ENCODE results near the gene NCR3LG1. TPM values are rescaled to one million over a fixed set of nuclear protein-coding genes. Genes with fewer than 3 reads are reported as not detected.
"Not testable (repeated sequence)": the region's sequence is repeated elsewhere in the genome, so short reads cannot be mapped to it uniquely, and the experiment has no call there.

Gene NCR3LG1
- total RNA-seq, 1 experiment from 2014 or later = 4.6 TPM

DNA sequence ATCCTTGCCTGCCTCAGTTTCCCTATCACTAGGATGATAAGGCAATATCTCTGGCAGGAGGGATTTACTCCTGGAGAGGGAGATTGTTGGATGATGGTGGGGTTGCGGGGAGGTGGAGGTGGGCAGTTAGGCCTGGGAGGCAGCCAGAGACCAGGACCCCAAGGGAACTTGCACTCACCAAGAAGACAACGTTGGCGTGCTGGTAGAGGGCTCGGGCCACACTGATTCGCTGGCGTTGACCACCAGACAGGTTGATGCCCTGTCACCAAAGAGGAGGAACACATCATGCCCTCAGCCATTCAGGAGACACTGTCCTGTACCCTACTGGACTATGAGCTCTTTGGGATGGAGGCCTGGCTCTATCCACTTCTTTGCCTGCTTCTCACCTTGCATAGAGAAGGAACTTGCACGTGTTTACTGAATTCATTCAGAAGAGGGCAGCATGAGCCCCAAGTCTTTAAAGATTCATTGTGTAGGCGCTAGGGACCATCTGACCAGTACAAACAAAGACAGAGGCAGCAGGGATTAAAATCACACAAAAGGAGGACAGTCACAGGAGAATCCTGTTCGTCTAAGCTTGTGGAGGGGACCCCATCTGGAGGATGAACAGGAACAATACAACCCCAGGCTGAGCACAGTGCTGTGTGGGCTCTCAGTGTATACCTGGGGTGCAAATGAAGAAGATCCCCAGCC, 61.0 kb downstream of the NCR3LG1 start:
- no peak for DNase-seq (ENCODE audit: low spot score)

DNA sequence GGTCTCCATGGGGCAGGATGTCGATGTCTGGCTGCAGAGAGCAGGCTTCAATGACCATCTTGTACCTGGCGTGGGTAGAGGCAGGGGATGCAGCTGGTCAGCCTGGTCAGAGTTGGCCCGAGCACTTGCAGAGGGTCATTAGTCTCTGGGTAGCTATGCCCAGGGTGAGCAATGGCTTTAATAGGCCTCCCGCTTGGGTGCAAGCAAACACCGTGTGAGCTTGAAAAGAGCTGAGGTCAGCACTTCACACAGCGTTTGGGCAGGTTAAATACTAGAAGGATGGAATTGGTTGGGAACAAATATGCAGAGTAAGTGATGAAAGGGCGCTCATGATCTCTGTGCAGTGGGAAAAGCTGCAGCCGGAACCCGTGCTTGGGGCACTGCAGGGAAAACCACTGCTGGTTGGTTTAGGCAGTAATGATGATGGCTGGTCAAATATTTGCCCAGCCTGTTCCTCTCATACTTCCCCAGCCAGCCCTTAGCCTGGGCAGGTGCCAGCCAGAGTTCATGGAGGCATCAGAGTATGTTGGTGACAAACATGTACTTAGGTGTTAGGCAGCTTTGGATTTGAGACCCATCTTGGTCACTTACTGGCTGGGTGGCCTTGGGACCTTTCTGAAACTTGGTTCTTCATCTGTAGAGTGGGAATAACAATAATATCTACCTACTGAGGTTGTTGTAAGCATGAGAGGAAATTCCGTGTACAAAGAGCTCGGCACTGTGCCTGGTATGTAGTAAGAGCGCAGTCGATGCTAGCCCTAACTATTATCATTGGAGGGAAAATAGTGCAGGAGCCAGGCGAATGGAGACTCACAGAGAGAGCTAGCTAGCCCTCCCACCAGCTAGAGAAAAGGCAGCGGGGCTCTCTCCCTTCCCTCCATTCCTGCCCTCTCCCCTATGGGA, 62.1 kb downstream of the NCR3LG1 start:
- no peak for DNase-seq (ENCODE audit: low spot score)

DNA sequence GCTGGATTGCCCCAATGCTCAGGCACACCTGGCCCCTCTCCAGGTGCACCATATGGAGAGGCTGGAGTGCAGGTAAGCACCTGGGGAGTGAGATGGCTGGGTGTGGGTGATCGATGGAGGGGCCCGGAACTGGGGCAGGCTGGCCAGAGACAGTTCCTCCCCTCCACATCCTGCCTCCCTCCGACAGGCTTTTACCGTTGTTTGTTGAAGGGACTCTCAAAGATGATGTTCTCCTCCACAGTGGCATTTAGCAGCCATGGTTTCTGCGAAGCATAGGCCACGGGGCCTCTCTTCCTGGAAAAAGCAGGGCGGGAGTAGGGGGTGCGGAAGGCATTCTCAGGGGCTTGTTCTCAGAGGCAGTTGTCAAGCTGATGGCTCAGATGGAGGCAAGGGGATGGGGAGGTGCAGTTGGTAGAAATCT, 62.7 kb downstream of the NCR3LG1 start:
- DNase-seq (ENCODE audit: low spot score) = no peak

DNA sequence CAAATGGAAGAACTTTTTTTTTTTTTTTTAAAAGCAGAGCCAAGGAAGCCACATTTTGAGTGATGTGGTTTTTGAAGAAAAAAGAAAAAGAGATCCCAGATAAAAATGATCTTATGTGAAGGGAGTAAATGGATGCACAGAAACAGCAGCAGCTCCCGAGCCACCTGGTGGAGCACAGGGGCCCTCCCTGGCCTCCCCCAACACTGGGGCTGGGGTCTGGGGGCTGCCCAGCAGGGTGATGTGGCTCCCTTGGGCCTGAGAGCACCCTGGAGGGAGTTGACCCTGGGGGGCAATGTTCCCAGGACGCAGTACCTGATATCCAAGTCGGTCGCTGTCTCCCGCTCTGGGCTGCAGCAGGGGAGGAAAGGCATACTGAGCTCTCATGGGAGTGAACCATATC, 63.4 kb downstream of the NCR3LG1 start:
- no peak for DNase-seq (ENCODE audit: low spot score)

DNA sequence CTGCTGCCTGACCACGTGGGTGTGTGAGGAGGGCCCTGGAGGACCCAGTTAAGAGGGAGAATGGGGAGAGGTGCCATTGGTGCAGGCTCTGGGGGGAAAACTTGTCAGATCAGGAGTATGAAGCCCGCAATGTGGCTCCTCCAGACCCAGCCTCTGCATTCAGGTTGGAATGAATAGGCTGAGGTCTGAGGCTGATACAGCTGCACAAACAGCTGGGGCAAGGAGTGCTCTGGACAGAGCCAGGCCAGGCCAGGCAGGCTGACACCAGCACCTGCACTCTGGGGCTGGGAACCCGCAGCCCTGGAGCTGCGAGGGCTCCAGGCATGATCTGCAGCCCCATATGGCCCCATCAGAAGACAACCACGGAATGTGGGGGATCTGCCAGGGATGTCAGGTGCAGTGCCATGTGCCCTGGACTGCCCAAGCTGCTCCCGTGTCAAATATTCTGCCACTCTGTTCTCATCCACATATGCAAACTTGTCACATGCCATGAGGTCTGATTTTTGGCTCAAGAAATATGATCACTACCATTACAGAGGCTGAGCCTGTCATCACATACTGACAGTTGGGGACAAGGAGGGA, 64.0 kb downstream of the NCR3LG1 start:
- no peak for DNase-seq (ENCODE audit: low spot score)

DNA sequence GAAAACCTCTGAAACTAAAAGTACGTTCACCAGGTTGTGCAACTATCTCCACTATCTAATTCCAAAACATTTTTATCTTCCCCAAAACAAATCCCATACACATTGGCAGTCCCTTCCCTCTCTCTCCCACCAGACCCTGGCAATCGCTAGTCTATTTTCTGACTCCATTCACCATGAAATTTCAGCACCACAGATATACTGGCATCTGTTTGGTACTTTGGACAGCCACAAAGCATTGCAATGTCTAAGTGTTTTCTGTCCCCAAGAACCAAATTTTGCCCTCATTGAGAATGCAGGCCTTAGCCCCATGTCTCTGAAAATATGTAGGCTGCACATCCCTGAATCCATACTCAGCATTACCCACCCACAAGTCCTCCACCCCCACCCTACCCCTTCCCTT, 64.9 kb downstream of the NCR3LG1 start:
- no peak for DNase-seq (ENCODE audit: low spot score)

- no peak for DNase-seq (ENCODE audit: low spot score)
Observed at GRCh38 chr11:17418444-17419081, 67.0 kb downstream of the NCR3LG1 start.

DNA sequence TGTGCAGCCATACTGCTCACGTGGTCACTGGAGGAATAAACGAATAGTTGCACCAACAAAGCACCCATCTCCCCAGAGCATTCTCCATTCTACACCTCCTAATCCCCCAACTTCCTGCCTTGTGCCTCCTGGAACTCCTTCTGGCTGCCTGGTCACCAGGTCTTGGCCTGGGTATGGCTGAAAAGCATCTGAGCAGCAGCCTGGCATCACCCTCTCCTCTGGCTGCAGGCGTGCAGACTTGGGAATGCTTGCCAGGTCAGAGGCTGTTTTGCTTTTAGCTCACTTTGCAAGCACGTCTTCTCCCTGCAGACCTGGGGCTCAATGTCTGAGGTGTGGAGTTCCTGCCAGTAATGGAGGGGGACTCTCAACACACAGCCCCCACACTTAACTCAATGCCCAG, 70.2 kb downstream of the NCR3LG1 start:
- DNase-seq (ENCODE audit: low spot score) = no peak

DNA sequence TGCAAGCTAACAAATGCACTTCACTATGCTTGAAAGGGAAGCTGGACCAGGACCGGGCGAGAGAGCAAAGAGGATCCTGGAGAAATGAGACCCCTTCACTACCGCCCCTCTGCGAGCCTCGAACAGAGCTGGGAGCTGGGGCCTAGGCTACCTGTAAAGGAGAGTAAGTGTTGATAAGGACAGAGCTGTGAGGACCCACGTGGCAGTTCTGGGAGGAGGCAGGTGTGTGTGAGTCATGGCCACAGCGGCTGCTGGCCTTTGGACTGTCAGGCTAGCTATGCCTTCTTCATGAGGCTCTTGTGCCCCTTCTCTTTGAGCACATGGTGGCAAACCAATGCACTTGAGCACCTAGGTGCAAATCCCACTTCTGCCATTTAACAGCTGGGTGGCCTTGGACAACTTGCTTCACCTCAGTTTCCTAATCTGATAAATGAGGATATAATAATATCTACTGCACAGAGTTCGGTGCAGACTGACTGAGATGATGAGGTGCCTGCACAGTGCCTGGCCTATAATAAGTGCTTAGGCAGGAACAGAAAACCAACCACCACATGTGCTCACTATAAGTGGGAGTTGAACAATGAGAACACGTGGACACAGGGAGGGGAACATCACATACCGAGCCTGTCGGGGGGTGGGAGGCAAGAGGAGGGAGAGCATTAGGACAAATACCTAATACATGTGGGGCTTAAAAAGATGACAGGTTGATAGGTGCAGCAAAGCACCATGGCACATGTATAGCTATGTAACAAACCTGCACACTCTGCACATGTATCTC, 72.1 kb downstream of the NCR3LG1 start:
- no peak for DNase-seq (ENCODE audit: low spot score)

DNA sequence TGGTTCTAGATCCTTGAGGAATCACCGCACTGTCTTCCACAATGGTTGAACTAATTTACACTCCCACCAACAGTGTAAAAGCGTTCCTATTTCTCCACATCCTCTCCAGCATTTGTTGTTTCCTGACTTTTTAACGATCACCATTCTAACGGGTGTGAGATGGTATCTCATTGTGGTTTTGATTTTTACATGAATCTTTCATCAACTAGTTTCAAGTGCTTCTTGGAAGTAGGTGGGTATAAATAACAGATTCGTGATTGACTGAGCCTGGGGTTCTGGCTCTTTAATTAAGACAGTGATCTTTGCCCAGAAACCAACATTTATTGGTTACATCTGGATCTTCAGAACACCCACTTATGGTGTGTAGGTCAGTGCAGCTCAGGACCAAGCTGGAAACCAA, 74.6 kb downstream of the NCR3LG1 start:
- not testable (repeated sequence) for DNase-seq (ENCODE audit: low spot score)

Other genes starting within 250 kb of the NCR3LG1 start
- 25.6 and 41.2 TPM in 2 replicates for gene PIK3C2A, start 143.8 kb upstream of the NCR3LG1 start, total RNA-seq (2014; rRNA removed; shearing (Covaris generic))
- 66.8 and 83.7 TPM in 2 replicates for gene NUCB2, start 75.1 kb upstream of the NCR3LG1 start, total RNA-seq (2014; rRNA removed; shearing (Covaris generic))
- 0.12 TPM in 1 of 2 replicates, not detected in the other for gene KCNJ11, start 36.9 kb downstream of the NCR3LG1 start, total RNA-seq (2014; rRNA removed; shearing (Covaris generic))
- not detected in 2 replicates for gene ABCC8, start 125.0 kb downstream of the NCR3LG1 start, total RNA-seq (2014; rRNA removed; shearing (Covaris generic))
- gene USH1C, start 192.6 kb downstream of the NCR3LG1 start, total RNA-seq (2014; rRNA removed; shearing (Covaris generic)) = not detected in 2 replicates
- gene OTOG, start 195.5 kb downstream of the NCR3LG1 start, total RNA-seq (2014; rRNA removed; shearing (Covaris generic)) = not detected in 2 replicates

All from H4 (cell line).